Stimulated activated CD4-positive, alpha-beta T cell treated with anti-CD3 and anti-CD28 coated beads, Interleukin-1b, Interleukin-23, amount 100 ng/mL, for 4 hours (primary cell): Measurements from ENCODE around the gene MAGI1.
"Not testable (repeated sequence)": the region's sequence is repeated elsewhere in the genome, so short reads cannot be mapped to it uniquely, and the experiment has no call there.

ENCODE experiments used
- DNase-seq, 2 donors: peaks; one replicate each; pipeline ENCODE4 v3.0.0-alpha.2; 2020; ENCODE audit warnings: low read depth in 2 of 2

The MAGI1 gene

GRCh38 chr3:65534805-65535204 is 503.9 kb downstream of the MAGI1 start:
- no peak for DNase-seq

GRCh38 chr3:65532749-65533148 is 506.0 kb downstream of the MAGI1 start:
- DNase-seq = no peak

- no peak for DNase-seq
Observed at GRCh38 chr3:65532215-65532614, 506.5 kb downstream of the MAGI1 start.

- DNase-seq = no peak
Observed at GRCh38 chr3:65531499-65531898, 507.2 kb downstream of the MAGI1 start.

GRCh38 chr3:65526656-65527055 is 512.1 kb downstream of the MAGI1 start:
- DNase-seq = no peak

- no peak for DNase-seq
Observed at GRCh38 chr3:65524584-65524983, 514.1 kb downstream of the MAGI1 start.

- DNase-seq = no peak
Observed at GRCh38 chr3:65523878-65524277, 514.8 kb downstream of the MAGI1 start.

GRCh38 chr3:65521032-65521431 is 517.7 kb downstream of the MAGI1 start:
- DNase-seq = no peak

- DNase-seq = no peak
Observed at GRCh38 chr3:65516998-65517397, 521.7 kb downstream of the MAGI1 start.

- not testable (repeated sequence) for DNase-seq
Observed at GRCh38 chr3:65514317-65514716, 524.4 kb downstream of the MAGI1 start.

- not testable (repeated sequence) for DNase-seq
Observed at GRCh38 chr3:65509423-65509794, 529.3 kb downstream of the MAGI1 start.

- no peak for DNase-seq
Observed at GRCh38 chr3:65508750-65509422, 529.8 kb downstream of the MAGI1 start.

- no peak for DNase-seq
Observed at GRCh38 chr3:65507437-65507836, 531.3 kb downstream of the MAGI1 start.

- DNase-seq = no peak
Observed at GRCh38 chr3:65503776-65504175, 534.9 kb downstream of the MAGI1 start.

GRCh38 chr3:65502526-65502925 is 536.2 kb downstream of the MAGI1 start:
- DNase-seq = no peak

- DNase-seq = no peak
Observed at GRCh38 chr3:65500398-65501306, 538.1 kb downstream of the MAGI1 start.

- no peak for DNase-seq
Observed at GRCh38 chr3:65497846-65498245, 540.9 kb downstream of the MAGI1 start.

- DNase-seq = no peak
Observed at GRCh38 chr3:65497236-65497635, 541.5 kb downstream of the MAGI1 start.

GRCh38 chr3:65493938-65494337 is 544.8 kb downstream of the MAGI1 start:
- DNase-seq = no peak

GRCh38 chr3:65493371-65493882 is 545.3 kb downstream of the MAGI1 start:
- no peak for DNase-seq

GRCh38 chr3:65492249-65492648 is 546.5 kb downstream of the MAGI1 start:
- no peak for DNase-seq

- no peak for DNase-seq
Observed at GRCh38 chr3:65490114-65490513, 548.6 kb downstream of the MAGI1 start.

GRCh38 chr3:65489253-65489652 is 549.5 kb downstream of the MAGI1 start:
- DNase-seq = no peak
